LNCaP clone FGC (cell line): Measurements from ENCODE around the gene CAD.

Experiments used
- DNase-seq: peaks from one replicate; pipeline ENCODE4 v3.0.0-alpha.2; 2011; ENCODE audit warnings: low read depth
- H3K4me3 ChIP-seq: 2 replicates; pipeline ENCODE4 v1.5.1; 2011; ENCODE audit warnings: mild to moderate bottlenecking, low read depth, low read length, control low read depth
- TF ChIP-seq, protein P1 (sequence below): IDR thresholded peaks from 2 replicates; pipeline ENCODE4 v1.5.1; 2012; ENCODE audit warnings: mild to moderate bottlenecking; ENCODE audit not compliant: control insufficient read depth, insufficient read depth; ENCODE audit errors: extremely low read depth

Gene CAD

DNA sequence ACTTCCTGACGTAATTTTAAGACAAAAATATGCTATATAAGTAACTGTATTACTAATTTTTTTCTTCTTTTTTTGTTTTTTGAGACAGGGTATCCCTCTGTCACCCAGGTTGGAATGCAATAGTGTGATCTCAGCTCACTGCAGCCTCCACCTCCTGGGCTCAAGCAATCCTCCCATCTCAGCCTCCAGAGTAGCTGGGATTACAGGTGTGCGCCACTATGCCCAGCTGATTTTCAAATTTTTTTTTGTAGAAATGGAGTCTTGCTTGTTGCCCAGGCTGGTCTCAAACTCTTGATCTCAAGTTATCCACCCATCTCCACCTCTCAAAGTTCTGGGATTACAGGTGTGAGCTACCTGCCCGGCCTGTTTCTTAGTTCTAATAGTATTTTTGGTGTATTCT is 38.7 kb upstream of the CAD start:
- no peak for DNase-seq
- no peak overlapping the region for H3K4me3 ChIP-seq
- TF ChIP-seq, protein P1, sequence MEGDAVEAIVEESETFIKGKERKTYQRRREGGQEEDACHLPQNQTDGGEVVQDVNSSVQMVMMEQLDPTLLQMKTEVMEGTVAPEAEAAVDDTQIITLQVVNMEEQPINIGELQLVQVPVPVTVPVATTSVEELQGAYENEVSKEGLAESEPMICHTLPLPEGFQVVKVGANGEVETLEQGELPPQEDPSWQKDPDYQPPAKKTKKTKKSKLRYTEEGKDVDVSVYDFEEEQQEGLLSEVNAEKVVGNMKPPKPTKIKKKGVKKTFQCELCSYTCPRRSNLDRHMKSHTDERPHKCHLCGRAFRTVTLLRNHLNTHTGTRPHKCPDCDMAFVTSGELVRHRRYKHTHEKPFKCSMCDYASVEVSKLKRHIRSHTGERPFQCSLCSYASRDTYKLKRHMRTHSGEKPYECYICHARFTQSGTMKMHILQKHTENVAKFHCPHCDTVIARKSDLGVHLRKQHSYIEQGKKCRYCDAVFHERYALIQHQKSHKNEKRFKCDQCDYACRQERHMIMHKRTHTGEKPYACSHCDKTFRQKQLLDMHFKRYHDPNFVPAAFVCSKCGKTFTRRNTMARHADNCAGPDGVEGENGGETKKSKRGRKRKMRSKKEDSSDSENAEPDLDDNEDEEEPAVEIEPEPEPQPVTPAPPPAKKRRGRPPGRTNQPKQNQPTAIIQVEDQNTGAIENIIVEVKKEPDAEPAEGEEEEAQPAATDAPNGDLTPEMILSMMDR, result no peak

DNA sequence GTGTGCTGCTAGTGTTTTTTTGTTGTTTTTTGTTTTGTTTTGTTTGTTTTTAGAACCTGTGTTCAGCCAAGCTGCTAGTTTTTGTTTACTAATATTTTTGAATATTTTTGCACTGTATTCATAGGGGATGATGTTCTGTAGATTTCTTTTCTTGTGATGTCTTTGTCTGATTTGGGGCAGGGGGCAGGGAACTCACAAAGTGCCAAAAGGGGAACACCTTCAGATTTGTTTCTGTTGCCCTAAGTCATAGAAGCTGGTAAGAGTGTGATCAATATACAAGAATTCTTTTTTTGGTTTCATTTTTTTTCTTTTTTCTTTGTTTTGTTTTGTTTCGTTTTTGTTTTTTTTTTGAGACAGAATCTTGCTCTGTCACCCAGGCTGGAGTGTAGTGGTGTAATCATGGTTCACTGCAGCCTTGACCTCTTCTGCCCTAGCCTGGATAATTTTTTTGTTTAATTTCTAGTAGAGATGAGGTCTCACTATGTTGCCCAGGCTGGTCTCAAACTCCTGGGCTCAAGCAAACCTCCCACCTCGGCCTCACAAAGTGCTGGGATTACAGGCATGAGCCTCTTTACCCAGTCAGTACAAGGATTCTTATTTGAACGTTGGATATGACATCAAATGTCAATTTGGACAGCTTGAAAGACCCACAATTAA is 37.7 kb upstream of the CAD start:
- TF ChIP-seq, protein P1, result no peak
- no peak overlapping the region for H3K4me3 ChIP-seq
- no peak for DNase-seq

DNA sequence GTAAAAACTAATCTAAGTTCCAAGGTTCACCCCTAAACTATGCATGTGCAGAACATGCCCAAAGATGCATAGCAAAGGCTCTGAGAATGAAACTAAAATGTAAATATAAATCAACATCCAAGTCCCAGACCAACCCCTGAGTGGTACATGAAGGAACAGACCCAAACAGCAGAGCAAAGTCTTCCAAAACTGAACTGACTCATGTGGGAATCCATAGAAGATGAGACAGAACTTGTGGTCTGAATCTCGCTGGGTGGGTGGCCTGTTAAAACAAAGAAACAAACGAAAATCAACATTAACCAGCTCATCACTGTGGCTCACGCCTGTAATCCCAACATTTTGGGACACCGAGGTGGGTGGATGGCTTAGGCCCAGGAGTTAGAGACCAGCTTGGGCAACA is 34.8 kb upstream of the CAD start:
- no peak overlapping the region for H3K4me3 ChIP-seq
- TF ChIP-seq, protein P1, result no peak
- no peak for DNase-seq

DNA sequence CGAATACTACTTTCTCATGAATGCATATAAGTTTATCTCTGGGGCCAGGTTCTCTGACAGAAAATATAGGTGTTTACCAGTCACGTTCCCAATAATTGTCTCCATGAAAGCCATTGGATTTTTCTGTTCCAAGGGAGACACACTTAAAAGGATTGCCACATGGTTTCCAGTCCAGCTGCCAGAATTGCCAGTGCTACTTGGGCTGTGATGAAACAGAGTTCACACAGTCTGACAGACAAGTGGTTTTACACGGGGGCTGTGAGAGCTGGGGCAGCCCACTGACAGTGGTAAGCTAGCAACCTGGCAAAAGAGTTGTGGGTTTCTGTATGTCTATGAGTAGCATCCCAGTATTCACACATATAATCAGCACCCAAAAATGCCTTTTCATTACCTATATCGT is 33.1 kb upstream of the CAD start:
- DNase-seq, result no peak
- TF ChIP-seq, protein P1, result no peak
- H3K4me3 ChIP-seq, result no peak overlapping the region

DNA sequence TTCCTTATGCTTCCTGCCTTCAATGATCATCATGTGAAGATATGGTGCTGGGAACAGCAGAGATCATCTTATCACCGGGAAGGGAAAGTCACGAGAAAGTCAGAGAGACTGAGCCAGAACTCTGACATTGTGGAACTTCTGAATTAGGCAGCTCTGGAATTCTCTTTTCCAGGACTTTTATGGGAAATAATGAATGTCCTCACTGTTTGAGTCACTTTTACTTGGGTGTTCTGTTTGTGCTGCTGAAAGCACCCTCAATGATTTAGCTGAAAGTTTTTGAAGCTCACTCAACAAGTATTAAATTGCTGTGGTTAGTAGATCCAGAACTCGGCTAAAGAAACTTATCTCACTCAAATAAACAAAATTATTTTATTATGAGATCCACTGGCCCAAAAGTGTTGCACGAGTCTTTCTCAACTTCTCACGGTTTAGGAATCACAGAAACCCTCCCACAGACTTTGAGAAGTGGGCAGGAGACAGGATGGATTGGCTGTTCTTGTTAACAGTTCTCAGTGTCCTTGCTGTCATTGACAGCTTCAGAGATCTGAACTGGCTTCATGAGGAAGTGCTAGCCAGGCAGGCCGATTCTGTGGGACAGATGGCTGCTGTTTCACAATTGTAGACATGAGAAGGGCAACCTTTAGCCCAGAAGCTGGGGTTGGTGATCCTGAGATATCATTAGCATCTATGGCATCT is 31.7 kb upstream of the CAD start:
- no peak overlapping the region for H3K4me3 ChIP-seq
- no peak for DNase-seq
- TF ChIP-seq, protein P1, result no peak

DNA sequence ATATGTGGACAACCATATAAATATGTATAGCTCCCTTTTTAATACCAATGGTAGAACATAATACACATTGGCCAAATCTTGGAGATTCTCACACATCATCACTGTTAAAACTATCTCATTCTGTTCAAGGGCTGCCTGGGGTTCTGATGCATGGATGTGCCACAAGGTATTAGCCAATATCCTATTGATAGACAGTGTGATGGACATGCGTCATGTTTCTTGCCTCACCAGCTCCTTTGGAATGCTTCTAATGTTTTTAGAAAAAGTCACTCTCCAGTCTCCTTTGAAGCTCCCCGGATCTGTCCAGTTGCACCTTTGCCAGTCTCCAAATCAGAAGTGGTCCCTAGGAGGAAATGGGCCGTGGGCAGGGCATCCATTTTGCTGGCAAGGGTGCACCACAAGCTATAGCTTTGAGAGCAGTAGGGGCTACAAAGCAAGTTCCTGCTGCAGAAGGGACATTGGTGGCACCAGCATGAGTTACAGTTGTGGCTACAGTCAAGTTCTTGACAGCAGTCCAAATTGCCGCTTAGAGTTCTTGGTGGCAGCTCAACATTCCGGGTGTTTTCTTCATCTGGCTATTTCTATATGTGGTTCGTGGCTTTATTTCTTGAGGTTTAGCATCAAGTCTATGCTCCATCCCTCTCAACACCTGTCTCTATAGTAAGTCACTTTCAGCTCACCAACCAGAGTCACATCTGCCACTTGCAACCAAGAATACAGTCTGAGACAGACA is 30.4 kb upstream of the CAD start:
- DNase-seq, result no peak
- TF ChIP-seq, protein P1, result no peak
- H3K4me3 ChIP-seq, result no peak overlapping the region
